HEK293 (cell line): ENCODE data around the gene DYNLT2B.

Experiments used
- CTCF ChIA-PET: fragments of 350-600 bp; formaldehyde crosslinking; extraction: SDS; loops from one replicate; lab custom pipeline; 2021; ENCODE audit warnings: antibody characterized with exemption; lab: Yijun Ruan, JAX
- POLR2A ChIA-PET: fragments of 300-600 bp; formaldehyde crosslinking; extraction: SDS; loops from one replicate; lab custom pipeline; 2020; ENCODE audit warnings: antibody characterized with exemption, inconsistent platforms; lab: Yijun Ruan, JAX
- H3K27ac ChIP-seq: fragments of 200-500 bp; sonication (Bioruptor generic); 2 replicates; pipeline ENCODE4 v1.5.1; 2014; ENCODE audit warnings: low read depth, low read length, control low read depth, inconsistent platforms; ENCODE audit errors: extremely low read depth
- H3K36me3 ChIP-seq, 2 experiments: fragments of 200-500 bp in 1 of 2; sonication (Bioruptor generic) in 1 of 2; 1 replicate in 1 of 2; 2 replicates in 1 of 2; pipeline ENCODE4 v1.5.1; 2014 to 2017; ENCODE audit warnings: inconsistent platforms in 2 of 2, low read length in 2 of 2; ENCODE audit not compliant: control insufficient read depth in 2 of 2, insufficient read depth in 1 of 2
- H3K4me1 ChIP-seq: fragments of 200-500 bp; sonication (Bioruptor generic); 2 replicates; pipeline ENCODE4 v1.5.1; 2014; ENCODE audit warnings: mild to moderate bottlenecking, low read length, inconsistent platforms; ENCODE audit not compliant: control insufficient read depth, insufficient read depth
- H3K4me3 ChIP-seq: 2 replicates; pipeline ENCODE4 v1.5.1; 2011; ENCODE audit warnings: low read depth, mild to moderate bottlenecking, control low read depth, low read length, moderate library complexity
- H3K9me3 ChIP-seq: fragments of 200-500 bp; sonication (Bioruptor generic); 2 replicates; pipeline ENCODE4 v1.5.1; 2014; ENCODE audit warnings: low read depth, low read length, inconsistent platforms; ENCODE audit not compliant: control insufficient read depth, insufficient read depth
- KLF10 ChIP-seq: fragments of 450-650 bp; IDR thresholded peaks from 2 replicates; pipeline ENCODE4 v1.5.1; 2018; ENCODE audit warnings: missing biosample characterization, mild to moderate bottlenecking, missing genetic modification characterization
- KLF8 ChIP-seq: fragments of 450-650 bp; formaldehyde crosslinking; IDR thresholded peaks from 2 replicates; pipeline ENCODE4 v1.5.1; 2016; ENCODE audit warnings: missing biosample characterization, missing genetic modification characterization
- SP2 ChIP-seq: fragments of 450-650 bp; formaldehyde crosslinking; IDR thresholded peaks from 2 replicates; pipeline ENCODE4 v1.5.1; 2016; ENCODE audit warnings: missing biosample characterization, missing genetic modification characterization
- ZBTB21 ChIP-seq: fragments of 450-650 bp; formaldehyde crosslinking; IDR thresholded peaks from 2 replicates; pipeline ENCODE4 v1.5.1; 2017; ENCODE audit warnings: missing biosample characterization, missing genetic modification characterization
- ZEB2 ChIP-seq: fragments of 450-650 bp; formaldehyde crosslinking; IDR thresholded peaks from 2 replicates; pipeline ENCODE4 v1.5.1; 2016; ENCODE audit warnings: missing biosample characterization, missing genetic modification characterization
- ZNF202 ChIP-seq: fragments of 450-650 bp; formaldehyde crosslinking; IDR thresholded peaks from 2 replicates; pipeline ENCODE4 v1.5.1; 2016; ENCODE audit warnings: missing biosample characterization, missing genetic modification characterization, borderline replicate concordance
- ZNF221 ChIP-seq: fragments of 450-650 bp; formaldehyde crosslinking; IDR thresholded peaks from 2 replicates; pipeline ENCODE4 v1.5.1; 2017; ENCODE audit warnings: missing biosample characterization, missing genetic modification characterization, borderline replicate concordance
- ZNF266 ChIP-seq: fragments of 450-650 bp; formaldehyde crosslinking; IDR thresholded peaks from 2 replicates; pipeline ENCODE4 v1.5.1; 2016; ENCODE audit warnings: missing biosample characterization, missing genetic modification characterization, low read depth
- ZNF529 ChIP-seq: fragments of 450-650 bp; formaldehyde crosslinking; IDR thresholded peaks from 2 replicates; pipeline ENCODE4 v1.5.1; 2017; ENCODE audit warnings: missing genetic modification characterization, missing biosample characterization; ENCODE audit not compliant: insufficient replicate concordance
- ZNF530 ChIP-seq: fragments of 450-650 bp; formaldehyde crosslinking; IDR thresholded peaks from 2 replicates; pipeline ENCODE4 v1.5.1; 2016; ENCODE audit warnings: low read depth, missing biosample characterization, missing genetic modification characterization
- ZNF548 ChIP-seq: fragments of 450-650 bp; formaldehyde crosslinking; IDR thresholded peaks from 2 replicates; pipeline ENCODE4 v1.5.1; 2016; ENCODE audit warnings: missing biosample characterization, missing genetic modification characterization
- ZNF571 ChIP-seq: fragments of 450-650 bp; formaldehyde crosslinking; IDR thresholded peaks from 2 replicates; pipeline ENCODE4 v1.5.0; 2017; ENCODE audit warnings: missing biosample characterization, missing genetic modification characterization
- ZNF677 ChIP-seq: fragments of 450-650 bp; IDR thresholded peaks from 2 replicates; pipeline ENCODE4 v1.5.0; 2018; ENCODE audit warnings: missing biosample characterization, mild to moderate bottlenecking, missing genetic modification characterization, moderate library complexity
- ZNF791 ChIP-seq: fragments of 450-650 bp; formaldehyde crosslinking; IDR thresholded peaks from 2 replicates; pipeline ENCODE4 v1.5.1; 2016; ENCODE audit warnings: missing biosample characterization, missing genetic modification characterization
- TF ChIP-seq, protein P1 (sequence below): fragments of 450-650 bp; formaldehyde crosslinking; IDR thresholded peaks from 2 replicates; pipeline ENCODE4 v1.5.1; 2016; ENCODE audit warnings: missing biosample characterization, missing genetic modification characterization
- TF ChIP-seq, protein P2 (sequence below): fragments of 450-650 bp; formaldehyde crosslinking; IDR thresholded peaks from 2 replicates; pipeline ENCODE4 v1.5.1; 2017; ENCODE audit warnings: missing biosample characterization, missing genetic modification characterization
- TF ChIP-seq, protein P3 (sequence below): fragments of 450-650 bp; formaldehyde crosslinking; IDR thresholded peaks from 2 replicates; pipeline ENCODE4 v1.5.1; 2016; ENCODE audit warnings: missing biosample characterization, missing genetic modification characterization
- TF ChIP-seq, protein P4 (sequence below): fragments of 450-650 bp; formaldehyde crosslinking; IDR thresholded peaks from 2 replicates; pipeline ENCODE4 v1.5.1; 2016; ENCODE audit warnings: missing biosample characterization, missing genetic modification characterization
- TF ChIP-seq, protein P5 (sequence below): fragments of 450-650 bp; IDR thresholded peaks from 2 replicates; pipeline ENCODE4 v1.5.1; 2018; ENCODE audit warnings: missing biosample characterization, missing genetic modification characterization
- TF ChIP-seq, protein P6 (sequence below): fragments of 450-650 bp; formaldehyde crosslinking; conservative IDR thresholded peaks from 2 replicates; pipeline ENCODE4 v1.5.1; 2016; ENCODE audit warnings: low read depth, missing biosample characterization, missing genetic modification characterization
- TF ChIP-seq, protein P7 (sequence below): fragments of 450-650 bp; formaldehyde crosslinking; IDR thresholded peaks from 2 replicates; pipeline ENCODE4 v1.5.1; 2016; ENCODE audit warnings: missing biosample characterization, missing genetic modification characterization

Gene DYNLT2B

DNA sequence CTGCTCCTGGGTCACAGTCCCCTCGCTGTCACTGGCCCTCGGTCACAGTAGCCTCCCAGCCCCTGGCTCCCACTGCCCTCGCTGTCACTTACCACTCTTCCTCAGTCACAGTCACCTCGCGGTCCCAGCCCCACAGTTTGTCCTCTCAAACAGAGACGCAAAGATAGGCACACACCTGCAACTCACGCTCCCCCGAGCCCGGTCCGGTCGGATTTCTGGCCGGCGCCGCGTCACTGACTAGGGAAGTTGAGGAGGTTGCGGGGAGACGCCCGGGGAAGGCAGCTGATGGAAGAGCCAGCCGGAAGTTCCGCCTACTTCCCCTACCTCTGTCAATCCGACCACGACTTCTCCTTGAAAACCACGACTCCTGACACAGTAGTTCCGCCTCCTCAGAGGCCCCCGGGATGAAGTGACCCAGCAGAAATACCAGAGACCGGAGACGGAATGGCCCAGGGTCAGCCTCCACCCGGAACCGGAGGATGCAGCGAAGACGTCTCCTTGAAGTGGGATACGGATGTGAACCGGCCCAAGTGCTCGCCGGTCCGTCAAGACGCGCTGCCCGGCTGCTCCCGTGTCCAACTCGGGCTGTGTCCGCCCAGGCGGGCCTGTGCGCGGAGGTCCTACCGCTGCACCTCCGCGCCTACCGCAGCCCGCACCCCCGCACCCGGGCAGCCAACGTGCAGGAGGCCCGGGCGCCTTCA is 30.4 kb downstream of the DYNLT2B start, which contains the start of gene PCYT1A:
TSS of gene PCYT1A (minus strand) at position 287 of the 701 bp plus-strand sequence. CDS start 17,195 bp downstream, outside the sequence.
- POLR2A ChIA-PET: interaction anchor here (0.7 to 1.0 kb wide), 2 partner anchors 17 to 30 kb away, joined by 3 to 4 read pairs; no protein-coding TSS in a partner anchor
- Histone ChIP-seq H3K4me3 (peak within 1 kb of the TSS; percentile 93), H3K27ac (peak within 1 kb of the TSS; percentile 57; the same call in 1 of the 2 replicates), H3K36me3 (no peaks in the 10 kb centered on the region), H3K9me3 (no peaks in the 10 kb centered on the region), H3K4me1 (no peaks in the 10 kb centered on the region; the same call in 1 of the 2 replicates)
- CTCF ChIA-PET: interaction anchor here (0.7 kb wide), 1 partner anchor 68 kb away, joined by 3 read pairs; no protein-coding TSS in a partner anchor
- TF ChIP-seq, protein P1, sequence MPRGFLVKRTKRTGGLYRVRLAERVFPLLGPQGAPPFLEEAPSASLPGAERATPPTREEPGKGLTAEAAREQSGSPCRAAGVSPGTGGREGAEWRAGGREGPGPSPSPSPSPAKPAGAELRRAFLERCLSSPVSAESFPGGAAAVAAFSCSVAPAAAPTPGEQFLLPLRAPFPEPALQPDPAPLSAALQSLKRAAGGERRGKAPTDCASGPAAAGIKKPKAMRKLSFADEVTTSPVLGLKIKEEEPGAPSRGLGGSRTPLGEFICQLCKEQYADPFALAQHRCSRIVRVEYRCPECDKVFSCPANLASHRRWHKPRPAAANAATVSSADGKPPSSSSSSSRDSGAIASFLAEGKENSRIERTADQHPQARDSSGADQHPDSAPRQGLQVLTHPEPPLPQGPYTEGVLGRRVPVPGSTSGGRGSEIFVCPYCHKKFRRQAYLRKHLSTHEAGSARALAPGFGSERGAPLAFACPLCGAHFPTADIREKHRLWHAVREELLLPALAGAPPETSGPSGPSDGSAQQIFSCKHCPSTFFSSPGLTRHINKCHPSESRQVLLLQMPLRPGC (tag by site-specific recombination): peak; percentile 60; the same call in 1 of the 2 replicates
- TF ChIP-seq, protein P2, sequence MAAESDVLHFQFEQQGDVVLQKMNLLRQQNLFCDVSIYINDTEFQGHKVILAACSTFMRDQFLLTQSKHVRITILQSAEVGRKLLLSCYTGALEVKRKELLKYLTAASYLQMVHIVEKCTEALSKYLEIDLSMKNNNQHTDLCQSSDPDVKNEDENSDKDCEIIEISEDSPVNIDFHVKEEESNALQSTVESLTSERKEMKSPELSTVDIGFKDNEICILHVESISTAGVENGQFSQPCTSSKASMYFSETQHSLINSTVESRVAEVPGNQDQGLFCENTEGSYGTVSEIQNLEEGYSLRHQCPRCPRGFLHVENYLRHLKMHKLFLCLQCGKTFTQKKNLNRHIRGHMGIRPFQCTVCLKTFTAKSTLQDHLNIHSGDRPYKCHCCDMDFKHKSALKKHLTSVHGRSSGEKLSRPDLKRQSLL (tag by site-specific recombination): no peak
- TF ChIP-seq, protein P3, sequence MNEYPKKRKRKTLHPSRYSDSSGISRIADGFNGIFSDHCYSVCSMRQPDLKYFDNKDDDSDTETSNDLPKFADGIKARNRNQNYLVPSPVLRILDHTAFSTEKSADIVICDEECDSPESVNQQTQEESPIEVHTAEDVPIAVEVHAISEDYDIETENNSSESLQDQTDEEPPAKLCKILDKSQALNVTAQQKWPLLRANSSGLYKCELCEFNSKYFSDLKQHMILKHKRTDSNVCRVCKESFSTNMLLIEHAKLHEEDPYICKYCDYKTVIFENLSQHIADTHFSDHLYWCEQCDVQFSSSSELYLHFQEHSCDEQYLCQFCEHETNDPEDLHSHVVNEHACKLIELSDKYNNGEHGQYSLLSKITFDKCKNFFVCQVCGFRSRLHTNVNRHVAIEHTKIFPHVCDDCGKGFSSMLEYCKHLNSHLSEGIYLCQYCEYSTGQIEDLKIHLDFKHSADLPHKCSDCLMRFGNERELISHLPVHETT (tag by site-specific recombination): peak; percentile 81; the same call in 1 of the 2 replicates
- peak; percentile 90 for TF ChIP-seq ZEB2 (tag by site-specific recombination)
- TF ChIP-seq, protein P4, sequence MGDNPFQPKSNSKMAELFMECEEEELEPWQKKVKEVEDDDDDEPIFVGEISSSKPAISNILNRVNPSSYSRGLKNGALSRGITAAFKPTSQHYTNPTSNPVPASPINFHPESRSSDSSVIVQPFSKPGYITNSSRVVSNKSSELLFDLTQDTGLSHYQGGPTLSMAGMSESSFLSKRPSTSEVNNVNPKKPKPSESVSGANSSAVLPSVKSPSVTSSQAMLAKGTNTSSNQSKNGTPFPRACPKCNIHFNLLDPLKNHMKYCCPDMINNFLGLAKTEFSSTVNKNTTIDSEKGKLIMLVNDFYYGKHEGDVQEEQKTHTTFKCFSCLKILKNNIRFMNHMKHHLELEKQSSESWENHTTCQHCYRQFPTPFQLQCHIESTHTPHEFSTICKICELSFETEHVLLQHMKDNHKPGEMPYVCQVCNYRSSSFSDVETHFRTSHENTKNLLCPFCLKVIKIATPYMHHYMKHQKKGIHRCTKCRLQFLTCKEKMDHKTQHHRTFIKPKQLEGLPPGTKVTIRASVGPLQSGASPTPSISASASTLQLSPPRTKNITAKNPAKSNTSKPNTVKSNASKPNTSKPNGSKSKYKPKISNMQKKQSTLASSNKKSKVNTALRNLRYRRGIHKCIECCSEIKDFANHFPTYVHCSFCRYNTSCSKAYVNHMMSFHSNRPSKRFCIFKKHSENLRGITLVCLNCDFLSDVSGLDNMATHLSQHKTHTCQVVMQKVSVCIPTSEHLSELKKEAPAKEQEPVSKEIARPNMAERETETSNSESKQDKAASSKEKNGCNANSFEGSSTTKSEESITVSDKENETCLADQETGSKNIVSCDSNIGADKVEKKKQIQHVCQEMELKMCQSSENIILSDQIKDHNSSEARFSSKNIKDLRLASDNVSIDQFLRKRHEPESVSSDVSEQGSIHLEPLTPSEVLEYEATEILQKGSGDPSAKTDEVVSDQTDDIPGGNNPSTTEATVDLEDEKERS: peak; percentile 14; the same call in 1 of the 2 replicates
- TF ChIP-seq ZNF677 (tag by site-specific recombination): peak; percentile 54; the same call in 1 of the 2 replicates
- TF ChIP-seq KLF10: no peak
- TF ChIP-seq ZNF202 (tag by site-specific recombination): no peak
- TF ChIP-seq ZNF571 (tag by site-specific recombination): no peak
- TF ChIP-seq, protein P5, sequence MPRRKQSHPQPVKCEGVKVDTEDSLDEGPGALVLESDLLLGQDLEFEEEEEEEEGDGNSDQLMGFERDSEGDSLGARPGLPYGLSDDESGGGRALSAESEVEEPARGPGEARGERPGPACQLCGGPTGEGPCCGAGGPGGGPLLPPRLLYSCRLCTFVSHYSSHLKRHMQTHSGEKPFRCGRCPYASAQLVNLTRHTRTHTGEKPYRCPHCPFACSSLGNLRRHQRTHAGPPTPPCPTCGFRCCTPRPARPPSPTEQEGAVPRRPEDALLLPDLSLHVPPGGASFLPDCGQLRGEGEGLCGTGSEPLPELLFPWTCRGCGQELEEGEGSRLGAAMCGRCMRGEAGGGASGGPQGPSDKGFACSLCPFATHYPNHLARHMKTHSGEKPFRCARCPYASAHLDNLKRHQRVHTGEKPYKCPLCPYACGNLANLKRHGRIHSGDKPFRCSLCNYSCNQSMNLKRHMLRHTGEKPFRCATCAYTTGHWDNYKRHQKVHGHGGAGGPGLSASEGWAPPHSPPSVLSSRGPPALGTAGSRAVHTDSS (tag by site-specific recombination): no peak
- peak; percentile 91 for TF ChIP-seq SP2
- TF ChIP-seq ZNF529 (tag by site-specific recombination): no peak
- no peak for TF ChIP-seq ZNF266 (tag by site-specific recombination)
- TF ChIP-seq, protein P6, sequence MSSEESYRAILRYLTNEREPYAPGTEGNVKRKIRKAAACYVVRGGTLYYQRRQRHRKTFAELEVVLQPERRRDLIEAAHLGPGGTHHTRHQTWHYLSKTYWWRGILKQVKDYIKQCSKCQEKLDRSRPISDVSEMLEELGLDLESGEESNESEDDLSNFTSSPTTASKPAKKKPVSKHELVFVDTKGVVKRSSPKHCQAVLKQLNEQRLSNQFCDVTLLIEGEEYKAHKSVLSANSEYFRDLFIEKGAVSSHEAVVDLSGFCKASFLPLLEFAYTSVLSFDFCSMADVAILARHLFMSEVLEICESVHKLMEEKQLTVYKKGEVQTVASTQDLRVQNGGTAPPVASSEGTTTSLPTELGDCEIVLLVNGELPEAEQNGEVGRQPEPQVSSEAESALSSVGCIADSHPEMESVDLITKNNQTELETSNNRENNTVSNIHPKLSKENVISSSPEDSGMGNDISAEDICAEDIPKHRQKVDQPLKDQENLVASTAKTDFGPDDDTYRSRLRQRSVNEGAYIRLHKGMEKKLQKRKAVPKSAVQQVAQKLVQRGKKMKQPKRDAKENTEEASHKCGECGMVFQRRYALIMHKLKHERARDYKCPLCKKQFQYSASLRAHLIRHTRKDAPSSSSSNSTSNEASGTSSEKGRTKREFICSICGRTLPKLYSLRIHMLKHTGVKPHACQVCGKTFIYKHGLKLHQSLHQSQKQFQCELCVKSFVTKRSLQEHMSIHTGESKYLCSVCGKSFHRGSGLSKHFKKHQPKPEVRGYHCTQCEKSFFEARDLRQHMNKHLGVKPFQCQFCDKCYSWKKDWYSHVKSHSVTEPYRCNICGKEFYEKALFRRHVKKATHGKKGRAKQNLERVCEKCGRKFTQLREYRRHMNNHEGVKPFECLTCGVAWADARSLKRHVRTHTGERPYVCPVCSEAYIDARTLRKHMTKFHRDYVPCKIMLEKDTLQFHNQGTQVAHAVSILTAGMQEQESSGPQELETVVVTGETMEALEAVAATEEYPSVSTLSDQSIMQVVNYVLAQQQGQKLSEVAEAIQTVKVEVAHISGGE: peak; percentile 98
- TF ChIP-seq KLF8 (tag by site-specific recombination): peak; percentile 86
- no peak for TF ChIP-seq ZNF221 (tag by site-specific recombination)
- no peak for TF ChIP-seq ZNF791
- 0 out of 2 replicates have a peak, but pooled peaks have one; percentile 34 for TF ChIP-seq ZBTB21 (tag by site-specific recombination)
- TF ChIP-seq, protein P7, sequence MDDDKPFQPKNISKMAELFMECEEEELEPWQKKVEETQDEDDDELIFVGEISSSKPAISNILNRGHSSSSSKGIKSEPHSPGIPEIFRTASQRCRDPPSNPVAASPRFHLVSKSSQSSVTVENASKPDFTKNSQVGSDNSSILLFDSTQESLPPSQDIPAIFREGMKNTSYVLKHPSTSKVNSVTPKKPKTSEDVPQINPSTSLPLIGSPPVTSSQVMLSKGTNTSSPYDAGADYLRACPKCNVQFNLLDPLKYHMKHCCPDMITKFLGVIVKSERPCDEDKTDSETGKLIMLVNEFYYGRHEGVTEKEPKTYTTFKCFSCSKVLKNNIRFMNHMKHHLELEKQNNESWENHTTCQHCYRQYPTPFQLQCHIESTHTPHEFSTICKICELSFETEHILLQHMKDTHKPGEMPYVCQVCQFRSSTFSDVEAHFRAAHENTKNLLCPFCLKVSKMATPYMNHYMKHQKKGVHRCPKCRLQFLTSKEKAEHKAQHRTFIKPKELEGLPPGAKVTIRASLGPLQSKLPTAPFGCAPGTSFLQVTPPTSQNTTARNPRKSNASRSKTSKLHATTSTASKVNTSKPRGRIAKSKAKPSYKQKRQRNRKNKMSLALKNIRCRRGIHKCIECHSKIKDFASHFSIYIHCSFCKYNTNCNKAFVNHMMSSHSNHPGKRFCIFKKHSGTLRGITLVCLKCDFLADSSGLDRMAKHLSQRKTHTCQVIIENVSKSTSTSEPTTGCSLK (tag by site-specific recombination): no peak
- TF ChIP-seq ZNF530 (tag by site-specific recombination): no peak
- no peak for TF ChIP-seq ZNF548
